ENCODE measurements around the gene PARD6A.
A peak's percentile ranks its signal among the peaks of the same experiment; 100 is the strongest.

The PARD6A gene, protein sequence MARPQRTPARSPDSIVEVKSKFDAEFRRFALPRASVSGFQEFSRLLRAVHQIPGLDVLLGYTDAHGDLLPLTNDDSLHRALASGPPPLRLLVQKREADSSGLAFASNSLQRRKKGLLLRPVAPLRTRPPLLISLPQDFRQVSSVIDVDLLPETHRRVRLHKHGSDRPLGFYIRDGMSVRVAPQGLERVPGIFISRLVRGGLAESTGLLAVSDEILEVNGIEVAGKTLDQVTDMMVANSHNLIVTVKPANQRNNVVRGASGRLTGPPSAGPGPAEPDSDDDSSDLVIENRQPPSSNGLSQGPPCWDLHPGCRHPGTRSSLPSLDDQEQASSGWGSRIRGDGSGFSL

DNA sequence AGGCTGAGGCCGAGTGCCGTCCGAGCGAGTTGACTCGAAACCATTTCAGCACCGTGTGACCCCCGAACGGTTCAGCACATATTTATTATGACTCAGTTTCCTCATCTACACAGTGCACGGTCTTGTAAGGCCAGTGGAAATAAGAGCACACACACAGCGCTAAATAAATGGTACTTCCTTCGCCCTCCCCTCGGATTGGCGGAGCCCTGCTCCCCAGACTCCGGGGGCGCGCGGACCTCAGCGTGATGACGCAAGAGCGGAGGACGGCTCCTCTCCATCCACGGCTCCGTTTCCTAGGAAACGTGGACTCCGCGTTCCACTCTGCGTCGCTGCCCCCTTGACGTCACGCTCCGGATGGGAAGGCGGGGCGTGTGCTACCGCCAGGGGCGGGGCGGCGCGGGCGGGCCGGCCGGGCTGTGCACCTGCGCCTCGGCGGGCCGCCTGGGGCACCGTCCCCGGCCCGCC is at the start of gene PARD6A:
PARD6A (plus strand) TSS at position 397 of the 465 bp plus-strand sequence. CDS start 79 bp downstream, outside the sequence.
- DNase-seq (ENCODE audit: low read depth), result peak; percentile 84

DNA sequence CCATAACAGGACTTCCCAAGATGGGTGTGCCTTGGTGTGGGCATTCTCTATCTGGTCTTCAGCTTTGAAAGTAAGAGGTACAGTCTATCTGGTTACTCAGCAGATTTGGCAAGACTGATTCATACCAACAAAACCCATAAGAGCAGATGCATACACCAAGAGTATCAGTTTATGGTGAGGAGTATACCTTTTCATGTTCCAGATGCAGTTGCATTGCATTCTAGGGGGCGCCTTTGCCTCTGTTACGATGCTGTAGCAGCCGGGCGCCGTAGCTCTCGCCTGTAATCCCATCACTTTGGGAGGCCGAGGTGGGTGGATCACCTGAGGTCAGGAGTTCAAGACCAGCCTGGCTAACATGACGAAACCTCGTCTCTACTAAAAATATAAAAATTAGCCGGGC is 47.0 kb upstream of the PARD6A start:
- DNase-seq (ENCODE audit: low read depth), result no peak

DNA sequence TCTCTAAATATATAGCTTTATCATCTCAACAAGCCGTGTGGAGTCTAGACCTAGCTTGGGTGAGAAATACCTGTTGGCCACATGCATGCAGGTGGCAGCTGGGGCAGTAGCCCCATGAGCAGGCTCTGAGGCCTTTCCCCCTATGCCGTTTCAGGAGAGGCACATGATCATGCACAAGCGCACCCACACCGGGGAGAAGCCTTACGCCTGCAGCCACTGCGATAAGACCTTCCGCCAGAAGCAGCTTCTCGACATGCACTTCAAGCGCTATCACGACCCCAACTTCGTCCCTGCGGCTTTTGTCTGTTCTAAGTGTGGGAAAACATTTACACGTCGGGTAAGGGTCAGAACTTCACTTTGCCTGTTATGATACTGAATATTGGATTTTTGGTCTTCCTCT is 32.5 kb upstream of the PARD6A start:
- DNase-seq (ENCODE audit: low read depth), result no peak

DNA sequence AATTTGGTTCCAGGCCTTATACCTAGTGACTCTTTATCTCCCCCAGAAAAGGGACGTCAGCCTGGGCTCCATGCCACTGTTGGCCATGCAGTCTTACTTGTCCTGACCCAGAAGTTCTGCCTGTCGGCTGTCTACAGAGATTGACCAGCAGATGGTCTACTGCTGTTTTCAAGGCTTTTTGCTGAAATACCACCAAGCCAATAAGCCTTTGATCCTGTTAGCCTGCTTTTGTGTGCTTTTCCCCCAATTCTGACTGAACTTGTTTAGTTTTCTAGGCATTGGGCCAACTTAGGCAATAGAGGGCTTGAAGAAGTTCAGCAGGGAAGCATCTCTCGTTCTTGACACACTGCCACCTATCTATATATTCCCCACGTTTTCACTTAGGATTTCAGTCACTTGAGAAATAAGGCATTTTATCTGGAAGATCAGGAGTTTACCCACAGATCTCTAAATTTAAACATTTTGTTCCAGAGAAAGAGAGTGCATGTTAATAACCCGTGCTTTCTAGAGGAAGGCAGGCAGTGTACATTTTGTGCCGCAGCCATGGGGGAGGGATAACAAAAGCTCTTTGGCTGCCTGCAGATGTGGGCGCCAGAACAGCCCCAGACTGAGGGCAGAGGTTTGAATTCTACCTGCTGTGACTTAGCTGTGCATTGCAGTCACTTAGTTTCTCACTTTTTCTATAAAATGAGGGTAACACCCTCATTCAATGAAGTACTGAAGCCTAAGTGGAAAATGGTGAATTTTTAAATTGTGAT is 28.2 kb upstream of the PARD6A start:
- DNase-seq (ENCODE audit: low read depth), result no peak

DNA sequence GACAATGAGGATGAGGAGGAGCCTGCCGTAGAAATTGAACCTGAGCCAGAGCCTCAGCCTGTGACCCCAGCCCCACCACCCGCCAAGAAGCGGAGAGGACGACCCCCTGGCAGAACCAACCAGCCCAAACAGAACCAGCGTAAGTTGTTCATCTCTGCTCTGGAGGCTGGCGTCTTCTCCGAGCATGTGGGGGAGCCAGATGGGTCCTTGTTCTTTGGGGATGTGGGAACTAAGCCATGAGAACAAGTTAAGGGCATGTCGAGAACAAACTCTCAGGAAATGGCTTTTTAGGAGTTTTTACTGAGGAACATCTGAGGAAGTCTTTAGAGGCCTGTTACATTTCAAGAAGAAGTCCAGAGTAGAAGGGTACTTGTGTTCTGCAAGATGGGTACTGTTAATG is 24.0 kb upstream of the PARD6A start:
- DNase-seq (ENCODE audit: low read depth), result no peak

DNA sequence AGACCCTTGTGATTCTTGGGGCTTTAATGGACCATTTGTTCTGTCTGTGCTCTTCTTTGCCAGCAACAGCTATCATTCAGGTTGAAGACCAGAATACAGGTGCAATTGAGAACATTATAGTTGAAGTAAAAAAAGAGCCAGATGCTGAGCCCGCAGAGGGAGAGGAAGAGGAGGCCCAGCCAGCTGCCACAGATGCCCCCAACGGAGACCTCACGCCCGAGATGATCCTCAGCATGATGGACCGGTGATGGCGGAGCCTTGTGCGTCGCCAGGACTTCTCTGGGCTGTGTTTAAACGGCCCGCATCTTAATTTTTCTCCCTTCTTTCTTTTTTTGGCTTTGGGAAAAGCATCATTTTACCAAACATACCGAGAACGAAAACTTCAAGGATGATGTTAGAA is 23.1 kb upstream of the PARD6A start:
- DNase-seq (ENCODE audit: low read depth), result no peak

DNA sequence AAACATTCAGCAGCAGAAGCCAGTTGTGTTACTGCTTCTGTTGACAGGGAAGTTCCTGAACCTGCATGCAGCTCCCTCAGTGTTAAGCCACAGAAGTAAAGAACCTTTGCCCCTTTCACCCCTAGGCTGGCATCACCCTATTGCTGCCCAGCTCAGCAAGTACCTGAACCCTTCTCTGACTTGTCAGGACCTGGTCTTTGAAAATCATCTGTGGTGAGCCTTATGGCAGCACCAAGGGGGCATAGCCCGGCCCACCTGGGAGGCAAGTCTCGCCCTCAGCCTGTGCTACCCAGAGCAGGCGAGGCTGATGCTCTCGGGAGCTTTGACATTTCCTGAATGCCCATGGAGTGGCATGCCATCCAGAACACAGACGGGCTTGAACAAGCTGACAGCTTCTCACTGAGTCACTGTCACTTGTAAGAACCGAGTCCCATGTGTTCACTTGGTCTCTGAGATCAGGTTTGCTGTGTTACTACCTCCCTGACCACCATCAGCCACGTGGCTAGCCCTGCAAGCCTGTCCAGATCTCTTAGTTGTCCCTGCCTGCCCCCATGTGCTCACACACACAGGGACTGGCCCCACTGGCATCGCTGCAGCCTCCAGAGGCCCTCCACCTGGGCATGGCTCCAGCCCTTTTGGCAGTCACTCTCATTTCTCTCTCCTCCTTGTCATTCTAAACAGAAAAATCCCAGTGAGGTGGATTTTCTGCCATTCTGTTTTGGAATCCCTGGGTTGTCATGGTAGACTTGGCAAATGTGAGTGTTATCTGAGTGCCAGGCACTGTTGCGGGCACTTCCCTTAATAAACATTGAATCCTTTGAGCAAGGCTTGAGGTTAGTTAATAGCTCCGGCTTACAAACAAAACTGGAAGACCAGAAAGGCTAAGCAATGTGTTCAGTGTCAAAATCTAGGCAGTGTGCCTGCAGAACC is 18.7 kb upstream of the PARD6A start:
- DNase-seq (ENCODE audit: low read depth), result no peak

DNA sequence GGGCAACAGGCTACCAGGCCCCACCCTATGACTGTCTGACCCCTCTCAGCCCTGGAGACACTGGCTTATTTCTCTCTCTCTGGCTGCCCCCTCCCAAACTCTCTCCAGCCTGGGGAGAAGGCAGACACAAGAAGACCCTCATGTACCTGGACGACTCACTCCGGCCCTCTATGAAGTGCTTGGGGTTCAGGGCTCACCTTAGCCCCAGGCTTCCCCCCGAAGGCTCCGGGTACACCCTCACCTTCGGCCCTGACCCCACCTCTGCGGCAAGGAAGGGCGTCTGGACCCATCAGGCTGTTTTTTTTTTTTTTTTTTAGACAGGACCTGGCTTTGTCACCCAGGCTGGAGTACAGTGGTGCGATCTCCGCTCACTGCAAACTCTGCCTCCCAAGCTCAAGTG is 16.7 kb upstream of the PARD6A start:
- no peak for DNase-seq (ENCODE audit: low read depth)

DNA sequence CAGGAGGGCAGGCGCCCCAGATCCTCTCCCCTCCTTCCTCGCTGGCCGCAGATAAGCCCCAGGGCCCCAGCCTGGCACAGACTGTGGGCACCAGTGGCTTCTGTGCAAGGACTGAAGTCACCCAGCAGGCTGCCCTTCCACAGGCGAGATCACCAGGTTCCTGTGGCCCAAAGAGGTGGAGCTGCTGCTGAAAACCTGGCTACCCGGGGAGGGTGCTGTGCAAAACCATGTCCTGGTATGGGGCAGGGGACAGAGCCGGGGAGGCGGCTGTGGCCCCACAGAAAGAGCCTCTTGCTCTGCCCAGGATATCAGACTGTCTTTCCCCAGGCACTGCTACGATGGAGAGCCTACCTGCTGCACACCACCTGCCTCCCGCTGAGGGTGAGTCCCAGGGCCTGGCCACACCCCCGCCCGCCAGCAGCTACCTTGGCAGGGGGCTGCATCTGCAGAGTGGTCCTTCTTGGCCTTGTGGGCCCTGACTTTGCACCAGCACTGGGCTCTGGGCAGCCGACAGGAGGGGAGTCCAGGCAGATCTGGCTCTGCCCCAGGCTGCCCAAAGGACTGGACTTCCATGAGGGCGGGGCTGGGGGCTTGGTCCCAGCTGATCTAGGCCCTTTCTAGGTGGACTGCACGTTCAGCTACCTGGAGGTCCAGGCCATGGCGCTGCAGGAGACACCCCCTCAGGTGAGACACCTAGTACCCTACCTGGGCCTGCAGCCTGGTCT is 15.2 kb upstream of the PARD6A start:
- no peak for DNase-seq (ENCODE audit: low read depth)

DNA sequence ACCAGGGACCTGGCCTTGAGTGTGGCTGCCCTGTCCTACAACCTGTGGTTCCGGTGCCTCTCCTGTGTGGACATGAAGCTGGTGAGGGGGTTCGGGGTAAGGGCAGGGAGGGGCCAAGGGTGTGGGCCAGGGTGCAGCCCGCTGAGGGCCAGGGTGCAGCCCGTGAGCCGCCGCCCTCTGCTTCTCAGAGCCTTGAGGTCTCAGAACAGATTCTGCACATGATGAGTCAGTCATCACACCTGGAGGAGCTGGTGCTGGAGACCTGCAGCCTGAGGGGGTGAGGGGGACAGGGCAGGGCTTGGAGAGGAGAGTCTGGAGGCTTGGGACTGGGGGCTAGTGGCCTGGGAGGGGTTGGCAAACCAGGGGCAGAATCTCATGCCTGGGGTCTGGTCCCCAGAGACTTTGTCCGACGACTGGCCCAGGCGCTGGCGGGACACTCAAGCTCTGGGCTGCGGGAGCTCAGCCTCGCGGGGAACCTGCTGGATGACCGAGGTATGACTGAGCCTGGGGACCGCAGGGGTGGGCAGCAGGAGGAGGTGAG is 13.6 kb upstream of the PARD6A start:
- no peak for DNase-seq (ENCODE audit: low read depth)

DNA sequence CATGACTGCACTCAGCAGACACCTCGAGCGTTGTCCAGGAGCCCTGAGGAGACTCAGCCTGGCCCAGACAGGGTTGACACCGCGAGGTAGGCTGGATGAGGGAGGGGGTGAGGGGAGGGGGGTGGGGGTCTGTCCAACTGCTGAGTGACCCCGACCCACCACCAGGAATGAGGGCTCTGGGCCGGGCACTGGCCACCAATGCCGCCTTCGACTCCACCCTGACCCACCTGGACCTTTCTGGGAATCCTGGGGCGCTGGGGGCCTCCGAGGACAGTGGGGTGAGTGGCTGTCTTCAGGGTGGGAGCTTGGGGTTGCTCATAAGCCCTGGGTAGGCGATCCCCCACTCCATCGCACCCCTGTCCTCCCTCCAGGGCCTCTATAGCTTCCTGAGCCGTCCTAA is 13.1 kb upstream of the PARD6A start:
- DNase-seq (ENCODE audit: low read depth), result no peak

DNA sequence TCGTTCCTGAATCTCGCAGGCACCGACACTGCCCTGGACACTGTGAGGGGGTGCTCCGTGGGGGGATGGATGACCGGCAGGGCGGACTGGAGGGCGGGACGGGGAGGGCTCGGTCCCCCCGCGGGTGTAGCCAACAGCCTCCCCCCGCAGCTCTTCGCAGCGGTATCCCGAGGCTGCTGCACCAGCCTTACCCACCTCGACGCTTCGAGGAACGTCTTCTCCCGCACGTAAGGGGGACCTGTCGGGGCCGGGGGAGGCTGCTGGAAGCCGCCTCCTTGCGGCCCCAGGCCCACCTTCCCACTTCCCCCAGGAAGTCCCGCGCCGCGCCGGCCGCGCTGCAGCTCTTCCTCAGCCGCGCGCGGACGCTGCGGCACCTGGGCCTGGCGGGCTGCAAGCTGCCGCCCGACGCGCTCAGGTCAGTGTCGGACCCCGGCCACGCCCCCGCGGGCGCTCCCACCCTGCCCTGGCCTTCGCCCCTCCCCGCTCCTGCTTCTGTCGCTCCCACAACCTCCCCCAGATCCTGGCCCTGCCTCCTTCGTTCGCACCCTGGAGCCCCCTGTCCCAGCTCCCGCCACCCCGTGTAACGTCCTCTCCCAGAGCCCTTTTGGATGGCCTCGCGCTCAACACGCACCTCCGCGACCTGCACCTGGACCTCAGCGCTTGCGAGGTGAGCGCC is 12.5 kb upstream of the PARD6A start:
- DNase-seq (ENCODE audit: low read depth), result no peak

DNA sequence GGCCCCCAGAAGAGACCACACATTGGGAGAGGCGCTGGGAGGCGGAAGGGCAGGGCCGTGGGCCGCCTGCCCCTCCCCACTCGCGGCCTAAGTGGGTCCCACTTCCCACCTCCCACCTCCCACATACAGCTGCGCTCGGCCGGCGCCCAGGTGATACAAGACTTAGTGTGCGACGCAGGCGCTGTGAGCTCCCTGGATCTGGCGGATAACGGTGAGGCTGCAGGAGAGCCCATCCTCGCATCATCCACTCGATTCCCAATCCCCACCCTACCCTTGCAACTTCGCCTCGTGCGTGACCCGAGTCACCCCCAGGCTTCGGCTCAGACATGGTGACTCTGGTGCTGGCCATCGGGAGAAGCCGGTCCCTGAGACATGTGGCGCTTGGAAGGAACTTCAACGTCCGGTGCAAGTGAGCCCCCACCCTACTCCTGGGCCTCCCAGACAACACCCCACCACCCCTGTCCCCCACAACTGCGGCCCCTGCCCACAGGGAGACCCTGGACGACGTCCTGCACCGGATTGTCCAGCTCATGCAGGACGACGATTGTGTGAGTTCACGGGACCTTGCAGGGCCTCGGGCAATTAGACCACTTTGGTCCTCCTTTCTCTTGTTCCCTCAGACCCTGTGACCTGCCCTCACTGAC is 11.9 kb upstream of the PARD6A start:
- no peak for DNase-seq (ENCODE audit: low read depth)

DNA sequence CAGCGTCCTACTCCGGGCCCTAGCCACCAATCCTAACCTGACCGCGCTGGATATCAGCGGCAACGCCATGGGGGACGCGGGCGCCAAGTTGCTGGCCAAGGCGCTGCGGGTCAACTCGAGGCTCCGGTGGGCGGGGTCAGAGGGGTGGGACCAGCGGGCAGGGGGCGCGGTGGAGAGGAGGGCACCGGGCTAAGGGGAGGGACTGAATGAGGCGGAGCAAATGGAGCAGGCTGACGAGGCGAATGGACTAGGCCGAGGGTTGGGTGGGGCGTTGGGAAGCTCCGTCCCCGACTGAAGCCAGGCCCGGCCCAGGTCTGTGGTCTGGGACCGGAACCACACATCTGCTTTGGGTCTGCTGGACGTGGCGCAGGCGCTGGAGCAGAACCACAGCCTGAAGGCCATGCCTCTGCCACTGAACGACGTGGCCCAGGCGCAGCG is 11.2 kb upstream of the PARD6A start:
- DNase-seq (ENCODE audit: low read depth), result no peak

DNA sequence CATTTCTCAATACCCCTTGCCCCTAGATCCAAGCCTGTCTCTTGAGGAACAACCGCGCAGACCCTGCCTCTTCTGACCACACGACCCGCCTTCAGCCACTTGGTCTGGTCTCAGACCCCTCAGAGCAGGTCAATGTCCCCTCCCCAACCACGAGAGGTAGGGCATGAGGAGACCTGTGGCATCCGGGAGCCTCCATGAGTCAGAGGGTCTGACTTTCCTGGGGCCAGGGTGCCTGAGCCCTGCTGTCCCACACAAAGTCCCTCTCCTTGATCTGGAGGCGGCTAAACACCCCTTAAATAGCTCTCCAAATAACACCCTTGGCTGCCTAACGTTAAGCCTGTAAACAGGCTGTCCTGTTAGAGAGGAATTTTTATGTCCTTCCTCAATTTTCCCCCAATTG is 10.7 kb upstream of the PARD6A start:
- DNase-seq (ENCODE audit: low read depth), result no peak

DNA sequence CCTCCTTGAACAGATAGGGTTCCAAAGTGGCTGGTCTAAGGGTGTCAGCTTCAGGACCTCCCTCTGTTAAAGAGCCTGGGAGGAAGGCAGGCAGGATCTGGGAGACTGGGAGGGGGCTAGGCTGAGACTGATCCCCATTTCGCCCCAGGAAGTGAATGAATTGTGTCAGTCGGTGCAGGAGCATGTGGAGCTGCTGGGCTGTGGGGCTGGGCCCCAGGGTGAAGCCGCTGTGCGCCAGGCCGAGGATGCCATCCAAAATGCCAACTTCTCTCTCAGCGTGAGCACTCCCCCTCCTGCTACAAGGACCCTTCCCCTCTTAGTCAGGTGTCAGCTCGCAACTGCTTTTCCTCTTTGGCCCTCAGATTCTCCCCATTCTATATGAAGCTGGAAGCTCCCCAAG is 9.7 kb upstream of the PARD6A start:
- no peak for DNase-seq (ENCODE audit: low read depth)

DNA sequence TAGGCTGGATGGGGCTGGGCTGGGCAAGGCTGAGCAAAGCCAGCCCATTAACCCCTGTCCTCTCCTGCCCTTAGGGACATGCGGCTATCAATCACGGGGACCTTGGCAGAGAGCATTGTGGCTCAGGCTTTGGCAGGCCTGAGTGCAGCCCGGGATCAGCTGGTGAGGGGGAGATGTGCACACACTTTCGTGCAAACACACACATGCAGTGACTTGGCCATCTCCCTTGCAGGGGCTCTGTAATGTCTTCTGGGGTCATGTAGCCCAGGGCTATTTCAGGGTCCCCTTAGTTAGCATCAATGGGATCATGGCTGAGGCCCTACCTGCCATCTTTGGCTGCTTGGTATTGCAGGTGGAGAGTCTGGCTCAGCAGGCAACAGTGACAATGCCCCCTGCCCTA is 8.9 kb upstream of the PARD6A start:
- no peak for DNase-seq (ENCODE audit: low read depth)

DNA sequence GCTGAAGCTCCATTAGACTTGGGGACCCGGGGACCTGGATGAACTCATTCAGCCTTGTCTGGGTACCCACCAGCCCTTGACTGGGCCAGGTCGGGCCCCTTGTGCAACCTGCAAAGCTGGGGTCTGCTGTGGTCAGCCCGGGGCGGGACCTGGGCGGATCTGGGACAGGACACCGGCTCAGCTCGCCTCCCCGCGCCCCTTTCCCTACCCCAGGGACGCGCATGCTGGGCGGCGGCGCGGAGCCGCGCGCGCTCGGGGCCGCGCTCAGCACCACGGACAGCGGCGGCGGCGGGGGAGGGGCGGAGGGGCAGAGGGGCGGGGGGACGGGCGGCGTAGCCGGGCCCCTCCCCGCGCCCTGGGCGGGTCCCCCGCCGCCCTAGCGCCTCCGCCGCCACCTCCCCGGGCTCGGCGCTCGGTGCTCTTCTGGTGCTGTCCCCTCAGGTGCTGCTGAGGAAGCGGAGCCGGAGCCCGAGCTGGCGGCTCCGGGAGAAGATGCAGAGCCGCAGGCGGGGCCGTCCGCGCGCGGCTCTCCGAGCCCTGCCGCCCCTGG is 8.1 kb upstream of the PARD6A start:
- DNase-seq (ENCODE audit: low read depth), result no peak

DNA sequence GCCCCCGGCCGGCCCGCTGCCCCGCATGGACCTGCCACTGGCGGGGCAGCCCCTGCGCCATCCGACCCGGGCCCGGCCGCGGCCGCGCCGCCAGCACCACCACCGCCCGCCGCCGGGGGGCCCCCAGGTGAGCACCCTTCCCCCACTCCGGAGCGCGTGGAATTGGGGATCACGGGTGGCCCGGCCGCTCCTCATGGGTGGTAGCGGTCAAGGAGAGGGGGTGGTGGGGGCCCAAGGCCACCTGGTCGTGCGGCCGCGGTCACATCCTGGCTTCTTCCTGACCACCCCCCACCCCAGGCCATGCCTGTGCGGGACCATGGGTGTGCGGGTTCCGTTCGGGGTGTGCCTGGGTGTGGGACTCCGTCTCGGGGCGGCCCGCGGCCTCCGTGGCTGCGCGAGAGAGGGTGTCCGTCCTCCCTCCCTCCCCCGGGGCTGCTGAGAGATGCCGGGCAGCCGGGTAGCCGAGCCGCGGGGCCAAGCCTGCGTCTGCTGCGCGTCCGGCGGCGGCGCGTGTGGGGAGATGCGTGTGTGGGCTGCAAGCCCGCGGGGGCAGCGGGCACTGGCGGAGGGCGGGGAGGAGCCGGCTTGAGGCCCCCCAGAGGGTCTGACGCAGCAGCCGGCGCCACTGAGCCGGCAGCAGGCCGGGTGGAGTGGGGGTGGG is 7.5 kb upstream of the PARD6A start:
- DNase-seq (ENCODE audit: low read depth), result no peak

All from stimulated activated CD8-positive, alpha-beta memory T cell treated with anti-CD3 and anti-CD28 coated beads, Interleukin-15, amount 100 ng/mL, for 1 hour (primary cell).